GM21367 (cell line): Measurements from ENCODE around the gene C3.
"Not testable (repeated sequence)": the region's sequence is repeated elsewhere in the genome, so short reads cannot be mapped to it uniquely, and the experiment has no call there.

ENCODE experiments used
- ATAC-seq: cut with Tn5 transposase; IDR thresholded peaks from one replicate; pipeline ENCODE4 v1.9.1; 2021; ENCODE audit not compliant: unreplicated experiment

The C3 gene

GRCh38 chr19:6667114-6667627 is 53.3 kb downstream of the C3 start:
- no peak for ATAC-seq

GRCh38 chr19:6664916-6665315 is 55.5 kb downstream of the C3 start:
- ATAC-seq = no peak

- no peak for ATAC-seq
These were observed 56.9 kb downstream of the C3 start for GRCh38 chr19:6663236-6664201.

GRCh38 chr19:6662702-6663101 is 57.7 kb downstream of the C3 start:
- no peak for ATAC-seq

- not testable (repeated sequence) for ATAC-seq
These were observed 58.8 kb downstream of the C3 start for GRCh38 chr19:6661509-6662244.

- no peak for ATAC-seq
These were observed 59.5 kb downstream of the C3 start for GRCh38 chr19:6660930-6661329.

GRCh38 chr19:6656390-6656789 is 64.1 kb downstream of the C3 start:
- ATAC-seq = not testable (repeated sequence)

GRCh38 chr19:6654347-6655310 is 65.8 kb downstream of the C3 start:
- ATAC-seq = no peak

GRCh38 chr19:6652805-6653094 is 67.7 kb downstream of the C3 start:
- ATAC-seq = no peak

- no peak for ATAC-seq
These were observed 68.3 kb downstream of the C3 start for GRCh38 chr19:6651965-6652804.

GRCh38 chr19:6649185-6649584 is 71.3 kb downstream of the C3 start:
- ATAC-seq = no peak

- ATAC-seq = no peak
These were observed 72.2 kb downstream of the C3 start for GRCh38 chr19:6648141-6648715.

GRCh38 chr19:6644796-6645195 is 75.7 kb downstream of the C3 start:
- ATAC-seq = no peak

- ATAC-seq = not testable (repeated sequence)
These were observed 80.1 kb downstream of the C3 start for GRCh38 chr19:6640333-6640732.

- ATAC-seq = no peak
These were observed 81.0 kb downstream of the C3 start for GRCh38 chr19:6639439-6639838.

GRCh38 chr19:6633456-6633813 is 87.0 kb downstream of the C3 start:
- not testable (repeated sequence) for ATAC-seq

GRCh38 chr19:6632747-6633455 is 87.5 kb downstream of the C3 start:
- not testable (repeated sequence) for ATAC-seq

GRCh38 chr19:6632002-6632621 is 88.3 kb downstream of the C3 start:
- ATAC-seq = no peak
